ENCODE data around the gene PLEKHG4. TPM values are rescaled to one million over a fixed set of nuclear protein-coding genes. Genes with fewer than 3 reads are reported as not detected.

The PLEKHG4 gene
- total RNA-seq, 1 donor from 2014 or later, result 9.8 TPM

DNA sequence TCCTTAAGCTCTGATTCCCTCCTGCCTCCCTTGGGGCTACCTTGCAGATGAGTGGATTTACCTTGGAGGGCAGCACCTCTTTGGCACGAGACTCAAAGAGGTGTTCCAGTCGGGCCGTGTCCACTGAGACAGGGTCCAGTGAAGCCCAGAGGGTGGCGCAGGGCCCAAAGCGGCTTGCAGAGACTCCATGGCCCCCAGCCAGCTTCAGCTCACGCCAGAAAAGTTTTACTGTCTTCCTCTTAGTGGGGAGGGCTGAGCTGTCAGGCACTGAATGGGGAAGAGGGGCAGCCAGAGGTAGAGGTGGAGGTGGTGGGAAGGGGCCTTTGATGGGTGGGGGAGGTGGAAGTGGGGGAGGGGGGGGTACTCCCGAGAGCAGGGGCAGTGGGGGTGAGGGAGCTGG is 45.7 kb upstream of the PLEKHG4 start:
- H3K4me1 ChIP-seq, result peaks cover 1% of the 10 kb centered on the region
- no peak for DNase-seq (ENCODE audit: extremely low spot score in 2 of 2)
- TF ChIP-seq POLR2AphosphoS5 (IDR thresholded peaks at IDR 0.05; ENCODE audit: insufficient read depth in 1 of 2, low read depth in 1 of 2) (no peak), POLR2A (IDR thresholded peaks at IDR 0.05) (no peak)
- TF ChIP-seq, protein P1, sequence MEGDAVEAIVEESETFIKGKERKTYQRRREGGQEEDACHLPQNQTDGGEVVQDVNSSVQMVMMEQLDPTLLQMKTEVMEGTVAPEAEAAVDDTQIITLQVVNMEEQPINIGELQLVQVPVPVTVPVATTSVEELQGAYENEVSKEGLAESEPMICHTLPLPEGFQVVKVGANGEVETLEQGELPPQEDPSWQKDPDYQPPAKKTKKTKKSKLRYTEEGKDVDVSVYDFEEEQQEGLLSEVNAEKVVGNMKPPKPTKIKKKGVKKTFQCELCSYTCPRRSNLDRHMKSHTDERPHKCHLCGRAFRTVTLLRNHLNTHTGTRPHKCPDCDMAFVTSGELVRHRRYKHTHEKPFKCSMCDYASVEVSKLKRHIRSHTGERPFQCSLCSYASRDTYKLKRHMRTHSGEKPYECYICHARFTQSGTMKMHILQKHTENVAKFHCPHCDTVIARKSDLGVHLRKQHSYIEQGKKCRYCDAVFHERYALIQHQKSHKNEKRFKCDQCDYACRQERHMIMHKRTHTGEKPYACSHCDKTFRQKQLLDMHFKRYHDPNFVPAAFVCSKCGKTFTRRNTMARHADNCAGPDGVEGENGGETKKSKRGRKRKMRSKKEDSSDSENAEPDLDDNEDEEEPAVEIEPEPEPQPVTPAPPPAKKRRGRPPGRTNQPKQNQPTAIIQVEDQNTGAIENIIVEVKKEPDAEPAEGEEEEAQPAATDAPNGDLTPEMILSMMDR (IDR thresholded peaks at IDR 0.05), result no peak
- no peaks in the 10 kb centered on the region for H3K27me3 ChIP-seq
- H3K36me3 ChIP-seq, result peaks cover 0 to 80% of the 10 kb centered on the region in 2 donors
- H3K9me3 ChIP-seq, result no peaks in the 10 kb centered on the region
- intact Hi-C loops (cut with DNase I), result no loop called here
- no peak overlapping the region for H3K27ac ChIP-seq
- H3K4me3 ChIP-seq, result no peak overlapping the region

DNA sequence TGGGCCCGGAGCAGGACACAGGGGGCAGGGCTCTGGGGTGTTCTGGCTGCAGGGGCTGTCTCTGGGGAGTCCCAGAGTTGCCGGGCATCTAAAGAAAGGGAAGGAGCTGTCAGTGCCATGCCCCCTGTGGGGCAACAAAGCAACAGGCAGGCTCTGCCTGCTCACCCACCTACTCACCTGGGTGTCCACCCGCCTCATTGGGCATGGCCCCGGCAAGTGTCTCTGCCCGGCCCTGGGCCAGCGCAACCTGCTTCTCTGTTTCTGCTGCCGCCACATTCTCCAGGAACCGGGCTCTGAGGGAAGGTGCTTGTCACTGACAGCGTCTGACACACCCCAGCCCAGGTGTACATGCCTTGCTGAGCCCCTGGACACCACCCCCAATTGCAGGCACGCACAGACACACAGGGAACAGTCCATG is 45.1 kb upstream of the PLEKHG4 start:
- Histone ChIP-seq H3K36me3 (peaks cover 0 to 74% of the 10 kb centered on the region in 2 donors), H3K27me3 (no peaks in the 10 kb centered on the region), H3K9me3 (no peaks in the 10 kb centered on the region), H3K4me1 (no peaks in the 10 kb centered on the region), H3K4me3 (no peak overlapping the region), H3K27ac (no peak overlapping the region)
- DNase-seq (ENCODE audit: extremely low spot score in 2 of 2), result no peak
- TF ChIP-seq, protein P1 (IDR thresholded peaks at IDR 0.05), result no peak
- TF ChIP-seq POLR2A (IDR thresholded peaks at IDR 0.05) (no peak), POLR2AphosphoS5 (IDR thresholded peaks at IDR 0.05; ENCODE audit: insufficient read depth in 1 of 2, low read depth in 1 of 2) (no peak)
- intact Hi-C loops (cut with DNase I), result no loop called here

DNA sequence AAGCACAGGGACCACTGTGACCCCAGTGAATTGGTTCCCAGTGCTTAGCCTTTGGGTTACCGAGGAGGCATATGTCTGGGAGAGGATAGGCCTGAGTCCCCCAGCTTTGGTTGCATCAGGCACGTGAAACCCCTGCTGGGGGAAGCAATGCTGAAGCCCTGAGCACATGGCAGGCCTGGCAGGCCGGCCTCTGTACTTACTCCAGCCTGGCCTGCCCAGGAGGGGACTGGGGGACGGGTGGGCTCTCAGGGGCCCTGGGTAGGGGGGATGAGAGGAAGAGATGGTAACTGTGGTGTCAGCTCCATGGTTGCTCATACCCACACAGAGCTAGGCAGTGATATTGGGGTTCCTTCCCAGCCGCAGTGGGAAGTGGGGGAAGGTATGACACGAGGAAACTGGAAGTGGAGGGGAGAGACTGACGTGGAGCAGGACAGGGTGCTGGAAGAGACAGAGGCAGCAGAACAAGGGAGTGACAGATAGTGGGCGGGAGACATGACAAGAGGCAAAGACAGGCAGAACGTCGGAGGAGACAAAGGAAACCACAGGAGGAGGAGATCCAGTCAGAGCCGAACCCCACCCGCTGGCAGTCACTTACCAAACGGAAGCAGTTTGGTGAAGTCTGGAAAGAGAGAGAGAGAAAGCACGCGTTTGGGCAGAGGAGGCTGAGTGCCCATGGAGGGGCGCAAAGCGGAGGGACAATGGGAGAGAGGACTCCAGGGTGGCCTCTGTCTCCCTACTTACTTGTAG is 43.3 kb upstream of the PLEKHG4 start:
- Histone ChIP-seq H3K4me3 (no peak overlapping the region), H3K9me3 (no peaks in the 10 kb centered on the region), H3K27ac (no peak overlapping the region), H3K36me3 (peaks cover 0 to 56% of the 10 kb centered on the region in 2 donors), H3K4me1 (no peaks in the 10 kb centered on the region), H3K27me3 (no peaks in the 10 kb centered on the region)
- DNase-seq (ENCODE audit: extremely low spot score in 2 of 2), result no peak
- TF ChIP-seq POLR2AphosphoS5 (IDR thresholded peaks at IDR 0.05; ENCODE audit: insufficient read depth in 1 of 2, low read depth in 1 of 2) (no peak), POLR2A (IDR thresholded peaks at IDR 0.05) (no peak)
- TF ChIP-seq, protein P1 (IDR thresholded peaks at IDR 0.05), result no peak
- intact Hi-C loops (cut with DNase I), result no loop called here

DNA sequence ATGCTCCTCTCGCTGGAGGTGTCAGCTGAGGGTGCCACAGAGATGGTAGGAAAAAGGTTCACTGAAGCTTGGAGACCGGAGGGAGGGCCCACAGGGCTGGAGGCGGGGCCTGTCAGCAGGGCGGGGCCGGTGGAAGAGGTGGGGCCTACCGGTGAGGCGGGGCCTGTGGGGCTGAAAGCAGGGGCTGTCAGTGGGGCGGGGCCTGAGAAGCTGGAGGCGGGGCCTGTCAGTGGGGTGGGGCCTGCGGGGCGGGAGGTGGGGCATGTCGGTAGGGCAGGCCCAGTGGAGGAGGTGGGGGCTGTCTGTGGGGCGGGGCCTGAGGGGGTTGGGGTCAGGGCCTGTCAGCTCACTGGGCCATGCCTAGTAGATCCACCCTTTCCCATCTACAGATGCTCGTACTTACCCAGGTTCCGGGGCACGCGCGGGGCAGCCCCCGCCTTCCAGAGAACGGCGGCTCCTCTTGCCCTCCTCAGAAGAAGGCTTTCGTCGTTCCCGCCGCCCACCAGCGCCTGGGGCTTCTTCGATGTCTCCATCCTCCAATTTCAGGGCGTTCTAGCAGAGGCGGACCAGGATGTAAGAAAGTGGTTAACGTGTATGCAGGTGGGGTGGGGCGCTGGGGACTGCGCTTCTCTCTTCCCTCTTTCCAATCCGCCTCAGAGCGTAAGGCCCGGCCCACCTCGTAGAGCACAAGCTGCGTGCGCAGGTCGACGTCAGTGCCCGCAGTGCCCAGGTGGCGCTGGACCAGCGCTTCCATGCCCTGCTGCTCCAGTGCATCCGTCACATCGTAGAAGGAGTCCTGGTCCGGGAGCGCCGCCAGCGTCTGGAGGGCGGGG is 42.6 kb upstream of the PLEKHG4 start:
- TF ChIP-seq, protein P1 (IDR thresholded peaks at IDR 0.05), result no peak
- no peak for TF ChIP-seq POLR2A (IDR thresholded peaks at IDR 0.05)
- intact Hi-C loops (cut with DNase I), result no loop called here
- no peak for DNase-seq (ENCODE audit: extremely low spot score in 2 of 2)
- no peaks in the 10 kb centered on the region for H3K4me1 ChIP-seq
- H3K9me3 ChIP-seq, result no peaks in the 10 kb centered on the region
- H3K4me3 ChIP-seq, result no peak overlapping the region
- peaks cover 0 to 48% of the 10 kb centered on the region in 2 donors for H3K36me3 ChIP-seq
- H3K27me3 ChIP-seq, result no peaks in the 10 kb centered on the region
- H3K27ac ChIP-seq, result no peak overlapping the region
